ENCODE results near the gene FAM110D.

The FAM110D gene

GRCh38 chr1:26189751-26190275 lies 30.9 kb downstream of the FAM110D start:
- no peak for TF ChIP-seq CTCF (IDR thresholded peaks at IDR 0.05; ENCODE audit: control insufficient read depth, extremely low read depth, insufficient read depth)
- H3K4me3 ChIP-seq (ENCODE audit: low read depth, low read length), result no peak overlapping the region
- no peak for DNase-seq (ENCODE audit: low read depth)

GRCh38 chr1:26190373-26190987 lies 31.6 kb downstream of the FAM110D start, which contains the start of gene CATSPER4:
CATSPER4 (plus strand) TSS chr1:26190602; CDS start chr1:26190628, 26 bp downstream.
- DNase-seq (ENCODE audit: low read depth), result no peak

DNA sequence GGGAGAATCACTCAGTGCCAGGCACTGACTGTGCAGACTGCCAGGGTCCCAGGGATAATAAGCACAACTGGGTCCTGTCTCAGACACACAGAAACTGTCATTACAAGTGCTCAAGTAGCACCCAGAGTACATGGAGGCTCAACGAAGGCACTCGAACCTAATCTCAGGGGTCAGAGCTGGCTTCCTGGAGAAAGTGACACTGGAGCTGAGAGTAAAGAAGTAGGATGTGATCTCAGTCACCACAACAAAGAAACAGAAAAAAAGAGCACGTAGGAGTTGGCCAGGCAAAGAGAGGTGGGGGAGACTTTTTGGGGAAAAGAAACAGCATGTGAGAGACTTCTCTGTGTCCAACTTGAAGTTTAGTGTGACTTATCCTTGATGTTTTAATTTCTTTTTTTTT lies 32.9 kb downstream of the FAM110D start:
- H3K4me3 ChIP-seq (ENCODE audit: low read depth, low read length), result no peak overlapping the region
- no peak for TF ChIP-seq CTCF (IDR thresholded peaks at IDR 0.05; ENCODE audit: control insufficient read depth, extremely low read depth, insufficient read depth)
- no peak for DNase-seq (ENCODE audit: low read depth)

More at GRCh38 chr1:26190373-26190987, 31.6 kb downstream of the FAM110D start, which contains the start of gene CATSPER4:
- H3K4me3 ChIP-seq (ENCODE audit: low read depth, low read length), result no peak within 1 kb of the TSS
- TF ChIP-seq CTCF (IDR thresholded peaks at IDR 0.05; ENCODE audit: control insufficient read depth, extremely low read depth, insufficient read depth), result no peak

DNA sequence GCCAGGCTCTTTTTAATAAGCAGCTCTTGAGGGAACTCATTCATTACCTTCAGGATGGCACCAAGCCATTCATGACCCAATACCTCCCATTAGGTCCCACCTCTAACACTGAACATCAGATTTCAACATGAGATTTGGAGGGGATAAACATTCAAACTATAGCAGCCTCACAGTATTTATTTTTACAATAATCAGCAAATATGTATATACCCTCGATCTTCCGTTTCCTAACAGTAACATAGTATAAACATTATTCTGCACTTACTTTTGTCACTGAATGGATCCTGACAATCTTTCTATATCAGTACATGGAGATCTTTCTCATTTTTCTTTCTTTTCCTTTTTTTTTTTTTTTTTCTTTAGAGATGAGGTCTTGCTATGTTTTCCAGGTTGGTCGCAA lies 36.9 kb downstream of the FAM110D start:
- H3K4me3 ChIP-seq (ENCODE audit: low read depth, low read length), result no peak overlapping the region
- no peak for TF ChIP-seq CTCF (IDR thresholded peaks at IDR 0.05; ENCODE audit: control insufficient read depth, extremely low read depth, insufficient read depth)
- DNase-seq (ENCODE audit: low read depth), result no peak

DNA sequence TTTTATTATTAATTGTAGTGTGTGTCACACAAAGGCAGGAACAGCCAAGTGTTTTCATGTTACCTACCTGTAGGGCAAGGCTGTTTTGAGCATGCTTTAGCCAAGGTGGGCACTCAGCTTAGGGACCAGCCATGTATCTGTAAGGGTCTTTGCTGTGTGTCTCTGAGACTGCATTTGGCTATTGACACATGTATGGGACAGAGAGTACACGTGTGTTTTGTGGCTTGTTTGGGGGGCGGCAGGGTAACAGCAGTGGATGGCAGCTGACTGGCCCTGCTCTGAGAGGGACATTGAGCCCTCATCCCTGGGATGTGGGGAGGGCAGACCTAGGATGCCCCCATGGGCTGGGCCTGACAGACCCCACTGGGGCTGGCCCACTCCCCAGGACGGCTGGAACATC lies 38.4 kb downstream of the FAM110D start:
- TF ChIP-seq CTCF (IDR thresholded peaks at IDR 0.05; ENCODE audit: control insufficient read depth, extremely low read depth, insufficient read depth), result no peak
- no peak for DNase-seq (ENCODE audit: low read depth)
- no peak overlapping the region for H3K4me3 ChIP-seq (ENCODE audit: low read depth, low read length)

GRCh38 chr1:26197813-26198212 lies 38.9 kb downstream of the FAM110D start:
- no peak for TF ChIP-seq CTCF (IDR thresholded peaks at IDR 0.05; ENCODE audit: control insufficient read depth, extremely low read depth, insufficient read depth)
- H3K4me3 ChIP-seq (ENCODE audit: low read depth, low read length), result no peak overlapping the region
- DNase-seq (ENCODE audit: low read depth), result no peak

GRCh38 chr1:26200413-26200812 lies 41.5 kb downstream of the FAM110D start:
- DNase-seq (ENCODE audit: low read depth), result no peak
- no peak overlapping the region for H3K4me3 ChIP-seq (ENCODE audit: low read depth, low read length)
- no peak for TF ChIP-seq CTCF (IDR thresholded peaks at IDR 0.05; ENCODE audit: control insufficient read depth, extremely low read depth, insufficient read depth)

All from LNCaP clone FGC (cell line).